ENCODE measurements around the gene RPS19BP1. TPM values are rescaled to one million over a fixed set of nuclear protein-coding genes. Genes with fewer than 3 reads are reported as not detected.

Gene RPS19BP1
- total RNA-seq, 1 experiment from 2014 or later: 80.4 TPM

DNA sequence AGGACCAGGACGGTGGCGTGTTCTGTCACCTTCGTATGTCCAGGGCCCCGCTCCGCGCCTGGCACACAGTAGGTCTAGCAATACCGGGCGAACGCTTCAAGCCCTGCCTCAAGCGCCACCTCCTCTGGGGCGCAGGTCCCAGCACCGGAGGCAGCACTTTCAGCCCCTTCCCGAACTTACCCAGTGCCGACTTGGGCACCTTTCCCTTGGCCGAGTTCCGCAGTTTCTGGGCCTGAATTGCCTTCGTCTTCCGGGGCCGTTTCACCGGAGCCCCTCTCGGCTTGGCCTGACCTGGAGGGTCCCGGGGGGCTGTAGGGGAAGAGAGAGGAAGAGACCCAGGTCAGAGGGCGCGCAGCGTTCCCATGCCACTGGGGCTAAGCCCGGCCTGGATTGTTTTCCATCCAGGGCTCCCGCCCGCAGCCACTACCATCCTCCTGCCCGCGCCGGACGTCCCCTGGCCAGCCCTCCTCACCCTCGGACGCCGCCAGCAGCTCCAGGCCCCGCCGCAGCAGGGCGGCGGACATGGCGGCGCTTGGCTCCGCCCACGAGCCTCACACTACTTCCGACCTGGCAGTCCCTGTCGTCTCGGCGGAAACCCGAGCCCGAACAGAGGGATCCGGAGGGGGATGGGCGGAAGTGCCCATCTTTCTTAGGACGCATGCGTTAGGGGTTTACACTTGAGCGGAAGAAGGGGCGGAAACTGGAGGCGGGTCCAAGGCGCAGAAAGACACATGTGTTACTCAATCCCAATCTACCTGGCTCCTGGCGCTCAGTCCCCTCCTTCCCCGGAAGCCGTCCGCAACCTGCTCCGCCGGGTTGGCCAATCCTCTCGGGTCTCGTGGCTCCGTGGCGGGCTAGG, at the start of gene RPS19BP1 (continued):
- TF ChIP-seq RAD21 (IDR thresholded peaks at IDR 0.05; ENCODE audit: low read depth) (no peak), TCF7L2 (IDR thresholded peaks at IDR 0.05; ENCODE audit: borderline replicate concordance, extremely low read depth, insufficient read depth, insufficient read length) (no peak), FOSL1 (IDR thresholded peaks at IDR 0.05; ENCODE audit: low read depth) (no peak), POLR2AphosphoS5 (IDR thresholded peaks at IDR 0.05; ENCODE audit: low read depth, low read length) (peak; percentile 95), ATF3 (IDR thresholded peaks at IDR 0.05) (no peak), CBX3 (IDR thresholded peaks at IDR 0.05; ENCODE audit: low read depth) (no peak)

DNA sequence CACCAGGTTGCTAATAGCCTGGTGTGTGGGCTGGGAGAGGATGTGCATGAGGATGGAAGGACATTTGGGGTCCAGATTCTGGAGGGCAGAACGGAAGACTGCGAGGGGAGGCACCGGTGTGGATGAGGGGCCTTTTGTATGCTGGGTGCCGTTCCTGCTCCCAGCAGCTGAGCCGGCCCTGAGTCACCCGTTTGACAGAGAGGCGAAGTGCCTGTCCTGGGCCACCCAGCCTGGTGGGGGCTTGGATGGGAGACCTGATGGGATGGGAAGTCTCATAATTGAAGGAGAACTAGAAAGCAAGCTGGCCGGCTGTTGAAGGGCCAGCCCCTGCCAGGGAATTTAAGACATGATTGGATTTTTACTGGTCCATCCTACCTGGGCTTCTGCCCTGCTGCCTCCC, 48.8 kb upstream of the RPS19BP1 start:
- Histone ChIP-seq H3K27ac (ENCODE audit: low read depth, low read length) (no peak overlapping the region), H3K27me3 (ENCODE audit: insufficient read depth, low read length) (no peaks in the 10 kb centered on the region; the same call in 1 of the 2 replicates), H3K9ac (ENCODE audit: low read length) (no peak overlapping the region), H3K36me3 (ENCODE audit: control insufficient read depth in 1 of 2, insufficient read depth in 2 of 2, low read length in 2 of 2) (no peaks in the 10 kb centered on the region), H3K4me3 (replicated peaks in 1 of 2; ENCODE audit: low read depth in 1 of 2, low read length in 2 of 2) (no peak overlapping the region), H3K79me2 (ENCODE audit: insufficient read depth, low read length) (no peaks in the 10 kb centered on the region), H4K20me1 (ENCODE audit: insufficient read depth) (no peaks in the 10 kb centered on the region), H2AFZ (ENCODE audit: low read depth, low read length, poor library complexity, severe bottlenecking) (no peak overlapping the region), H3K9me2 (ENCODE audit: insufficient read depth) (no peaks in the 10 kb centered on the region), H3K4me2 (ENCODE audit: low read length) (no peak overlapping the region), H3K9me3 (ENCODE audit: control insufficient read depth in 1 of 2, insufficient read depth in 1 of 2, low read depth in 1 of 2, low read length in 2 of 2) (no peaks in the 10 kb centered on the region), H3K4me1 (ENCODE audit: control insufficient read depth in 1 of 2, insufficient read depth in 2 of 2, low read length in 2 of 2) (no peaks in the 10 kb centered on the region)
- CTCF ChIA-PET: no interaction called here
- ATAC-seq: no peak
- DNase-seq (ENCODE audit: low read depth, low spot score): no peak
- intact Hi-C loops (cut with micrococcal nuclease): no loop called here
- POLR2A ChIA-PET: no interaction called here
- TF ChIP-seq, protein P1, sequence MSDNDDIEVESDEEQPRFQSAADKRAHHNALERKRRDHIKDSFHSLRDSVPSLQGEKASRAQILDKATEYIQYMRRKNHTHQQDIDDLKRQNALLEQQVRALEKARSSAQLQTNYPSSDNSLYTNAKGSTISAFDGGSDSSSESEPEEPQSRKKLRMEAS (IDR thresholded peaks at IDR 0.05): no peak
- TF ChIP-seq SIN3A (IDR thresholded peaks at IDR 0.05; ENCODE audit: low read depth): no peak
- RAD21 ChIA-PET (ENCODE audit: low non-redundant PET in 1 of 2, low total read pairs in 2 of 2, uncharacterized antibody in 2 of 2, unreplicated experiment in 2 of 2): no interaction called here
- BruUV-seq (replicated peaks): no TSS peak
